Esophagus muscularis mucosa (tissue), 3 donors: ENCODE data around the gene FHL2.

Experiments
- CTCF ChIP-seq, 3 experiments: fragments of 200-600 bp in 2 of 3; fragments of 450-650 bp in 1 of 3; sonication (generic) in 2 of 3; IDR thresholded peaks; one replicate each; pipeline ENCODE4 v1.5.1; 2017 to 2019; ENCODE audit warnings: antibody characterized with exemption in 3 of 3, mild to moderate bottlenecking in 2 of 3, moderate library complexity in 1 of 3
- POLR2A ChIP-seq: fragments of 450-650 bp; IDR thresholded peaks from one replicate; pipeline ENCODE4 v1.6.1; 2017; ENCODE audit warnings: antibody characterized with exemption, moderate library complexity, mild to moderate bottlenecking, low read depth

- no peak for TF ChIP-seq CTCF (IDR thresholded peaks at IDR 0.05)
- no peak for TF ChIP-seq POLR2A
Measured at GRCh38 chr2:105375001-105375561, 23.8 kb downstream of the FHL2 start.
